ENCODE measurements around the gene TPRN.
A peak's percentile ranks its signal among the peaks of the same experiment; 100 is the strongest.

The TPRN gene

GRCh38 chr9:137236238-137236935 is 35.8 kb upstream of the TPRN start:
- DNase-seq, result peak; percentile 81

- DNase-seq, result no peak
These were observed 35.1 kb upstream of the TPRN start for GRCh38 chr9:137235424-137236237.

GRCh38 chr9:137234758-137235423 is 34.4 kb upstream of the TPRN start:
- DNase-seq, result no peak

- no peak for DNase-seq
These were observed 33.6 kb upstream of the TPRN start for GRCh38 chr9:137234055-137234697.

- DNase-seq, result no peak
These were observed 32.8 kb upstream of the TPRN start for GRCh38 chr9:137233143-137233980.

GRCh38 chr9:137232510-137232909 is 32.0 kb upstream of the TPRN start:
- no peak for DNase-seq

GRCh38 chr9:137232101-137232500 is 31.6 kb upstream of the TPRN start:
- DNase-seq, result no peak

GRCh38 chr9:137231372-137232039 is 31.0 kb upstream of the TPRN start:
- no peak for DNase-seq

GRCh38 chr9:137230705-137231371 is 30.3 kb upstream of the TPRN start, which contains the start of gene SLC34A3:
SLC34A3 (plus strand) TSS chr9:137230901; CDS start chr9:137231703, 802 bp downstream.
- no peak for DNase-seq

GRCh38 chr9:137229903-137230704 is 29.6 kb upstream of the TPRN start:
- no peak for DNase-seq

GRCh38 chr9:137228968-137229896 is 28.7 kb upstream of the TPRN start:
- DNase-seq, result no peak

- DNase-seq, result no peak
These were observed 28.0 kb upstream of the TPRN start for GRCh38 chr9:137228506-137228967.

- DNase-seq, result no peak
These were observed 27.4 kb upstream of the TPRN start for GRCh38 chr9:137227853-137228505.

- peak; percentile 55 for DNase-seq
These were observed 26.7 kb upstream of the TPRN start, which contains the start of gene RNF224 for GRCh38 chr9:137227054-137227852. RNF224 (plus strand) TSS chr9:137227502; CDS start chr9:137228336, 834 bp downstream.

GRCh38 chr9:137226338-137227053 is 26.0 kb upstream of the TPRN start:
- no peak for DNase-seq

GRCh38 chr9:137225699-137226331 is 25.3 kb upstream of the TPRN start:
- no peak for DNase-seq

All from inflammatory macrophage treated with lipopolysaccharide for 4 hours (primary cell).